Vagina (tissue), 2 donors: ENCODE data around the gene EFCC1.
"Not testable (repeated sequence)": the region's sequence is repeated elsewhere in the genome, so short reads cannot be mapped to it uniquely, and the experiment has no call there.

Experiments used
- POLR2A ChIP-seq, 2 donors: fragments of 450-650 bp; IDR thresholded peaks; one replicate each; pipeline ENCODE4 v1.6.1; 2017; ENCODE audit warnings: antibody characterized with exemption in 2 of 2, mild to moderate bottlenecking in 2 of 2, moderate library complexity in 2 of 2
- POLR2AphosphoS5 ChIP-seq, 2 donors: sonication (generic); formaldehyde crosslinking; IDR thresholded peaks; one replicate each; pipeline ENCODE4 v1.9.0; 2017; ENCODE audit warnings: antibody characterized with exemption in 2 of 2, mild to moderate bottlenecking in 2 of 2, low read depth in 1 of 2; ENCODE audit not compliant: insufficient read depth in 1 of 2
- TF ChIP-seq, protein P1 (sequence below), 3 experiments: fragments of 450-650 bp in 2 of 3; fragments of 200-600 bp in 1 of 3; sonication (generic) in 1 of 3; IDR thresholded peaks; one replicate each; pipeline ENCODE4 v1.5.1; 2017 to 2019; ENCODE audit warnings: antibody characterized with exemption in 3 of 3, mild to moderate bottlenecking in 2 of 3, moderate library complexity in 2 of 3

- TF ChIP-seq, protein P1, sequence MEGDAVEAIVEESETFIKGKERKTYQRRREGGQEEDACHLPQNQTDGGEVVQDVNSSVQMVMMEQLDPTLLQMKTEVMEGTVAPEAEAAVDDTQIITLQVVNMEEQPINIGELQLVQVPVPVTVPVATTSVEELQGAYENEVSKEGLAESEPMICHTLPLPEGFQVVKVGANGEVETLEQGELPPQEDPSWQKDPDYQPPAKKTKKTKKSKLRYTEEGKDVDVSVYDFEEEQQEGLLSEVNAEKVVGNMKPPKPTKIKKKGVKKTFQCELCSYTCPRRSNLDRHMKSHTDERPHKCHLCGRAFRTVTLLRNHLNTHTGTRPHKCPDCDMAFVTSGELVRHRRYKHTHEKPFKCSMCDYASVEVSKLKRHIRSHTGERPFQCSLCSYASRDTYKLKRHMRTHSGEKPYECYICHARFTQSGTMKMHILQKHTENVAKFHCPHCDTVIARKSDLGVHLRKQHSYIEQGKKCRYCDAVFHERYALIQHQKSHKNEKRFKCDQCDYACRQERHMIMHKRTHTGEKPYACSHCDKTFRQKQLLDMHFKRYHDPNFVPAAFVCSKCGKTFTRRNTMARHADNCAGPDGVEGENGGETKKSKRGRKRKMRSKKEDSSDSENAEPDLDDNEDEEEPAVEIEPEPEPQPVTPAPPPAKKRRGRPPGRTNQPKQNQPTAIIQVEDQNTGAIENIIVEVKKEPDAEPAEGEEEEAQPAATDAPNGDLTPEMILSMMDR (IDR thresholded peaks at IDR 0.05): not testable (repeated sequence)
- not testable (repeated sequence) for TF ChIP-seq POLR2A (IDR thresholded peaks at IDR 0.05); POLR2AphosphoS5 (IDR thresholded peaks at IDR 0.05; ENCODE audit: insufficient read depth in 1 of 2, low read depth in 1 of 2)
Measured at GRCh38 chr3:129067719-129068118, 66.6 kb downstream of the EFCC1 start.
